ENCODE measurements around the gene CHTF18.
"Not testable (repeated sequence)": the region's sequence is repeated elsewhere in the genome, so short reads cannot be mapped to it uniquely, and the experiment has no call there.

Gene CHTF18

GRCh38 chr16:832652-833336, 44.4 kb downstream of the CHTF18 start:
- no peak for DNase-seq

- DNase-seq = no peak
These were observed 45.0 kb downstream of the CHTF18 start for GRCh38 chr16:833411-833810.

DNA sequence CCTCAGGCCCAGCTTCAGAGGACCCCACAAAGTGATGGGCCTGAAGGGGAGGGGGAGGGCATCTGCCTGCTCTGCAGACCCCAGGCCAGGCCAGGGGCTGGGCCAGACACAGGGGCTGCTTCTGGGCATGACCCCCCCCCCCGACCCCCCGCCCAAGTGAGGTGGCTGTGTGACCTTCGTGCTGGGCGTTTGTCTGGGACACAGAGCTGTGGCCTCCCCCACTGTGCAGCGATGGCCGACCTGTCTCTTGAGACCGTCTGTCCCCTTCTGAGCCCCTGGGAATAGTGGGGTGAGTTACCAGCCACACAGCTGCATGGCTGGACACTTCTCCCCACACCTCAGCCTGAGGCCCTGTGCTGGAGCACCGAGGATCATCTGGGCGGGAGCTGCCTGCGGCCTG, 47.0 kb downstream of the CHTF18 start:
- no peak for DNase-seq

- no peak for DNase-seq
These were observed 47.8 kb downstream of the CHTF18 start for GRCh38 chr16:836221-836620.

- DNase-seq = not testable (repeated sequence)
These were observed 48.4 kb downstream of the CHTF18 start for GRCh38 chr16:836822-837221.

- no peak for DNase-seq
These were observed 50.3 kb downstream of the CHTF18 start for GRCh38 chr16:838741-839140.

- DNase-seq = no peak
These were observed 51.4 kb downstream of the CHTF18 start for GRCh38 chr16:839643-840408.

- DNase-seq = no peak
These were observed 52.4 kb downstream of the CHTF18 start for GRCh38 chr16:840561-841454.

DNA sequence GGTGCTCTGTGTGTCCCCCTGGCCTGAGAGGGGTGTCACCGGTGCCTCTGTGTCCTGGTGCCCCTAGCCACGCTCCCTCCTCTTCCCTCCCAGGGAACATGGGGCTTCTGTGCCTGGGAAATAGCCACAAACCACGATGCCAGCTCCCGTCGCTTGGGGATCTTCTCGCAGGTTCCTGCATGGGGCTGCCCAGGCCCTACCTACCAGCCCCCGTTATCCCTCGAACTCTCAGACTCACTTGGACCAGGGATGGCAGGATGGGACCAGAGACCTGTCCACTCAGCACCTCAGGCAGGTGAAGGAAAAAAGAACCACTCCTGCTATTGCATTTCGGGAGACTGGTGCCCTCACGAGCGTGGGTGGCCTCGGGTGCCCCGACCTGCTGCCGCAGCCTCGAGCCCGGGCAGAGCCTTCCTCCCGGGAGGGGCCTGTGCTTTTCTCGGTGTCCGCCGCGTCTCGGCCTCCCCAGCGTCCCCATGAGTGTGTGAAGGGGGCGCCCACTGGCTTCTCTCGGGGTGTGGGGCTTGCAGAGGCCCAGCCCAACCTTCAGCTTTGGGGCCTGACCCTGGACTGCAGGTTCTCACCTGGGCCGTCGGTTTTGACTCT, 53.1 kb downstream of the CHTF18 start:
- DNase-seq = no peak

DNA sequence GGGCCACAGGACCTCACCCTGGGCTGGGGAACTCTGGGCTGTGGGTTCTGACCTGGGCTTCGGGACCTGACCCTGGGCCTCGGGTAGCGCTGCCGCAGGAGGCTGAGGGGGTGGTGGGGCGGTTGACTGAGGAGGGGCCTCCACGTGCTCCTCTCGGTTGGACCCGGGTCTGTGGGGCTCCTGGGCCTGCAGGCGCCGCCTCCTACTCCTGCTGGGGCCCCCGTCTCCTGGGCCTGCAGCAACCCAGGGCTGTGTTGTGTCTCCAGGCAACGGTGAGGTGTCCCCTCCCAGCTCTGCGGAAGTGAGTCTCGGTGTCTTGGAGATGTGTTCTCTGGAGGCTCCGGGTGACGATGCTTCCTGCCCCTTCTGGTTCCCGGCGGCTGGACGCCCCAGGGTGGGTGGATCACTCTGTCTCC, 53.6 kb downstream of the CHTF18 start:
- DNase-seq = no peak

DNA sequence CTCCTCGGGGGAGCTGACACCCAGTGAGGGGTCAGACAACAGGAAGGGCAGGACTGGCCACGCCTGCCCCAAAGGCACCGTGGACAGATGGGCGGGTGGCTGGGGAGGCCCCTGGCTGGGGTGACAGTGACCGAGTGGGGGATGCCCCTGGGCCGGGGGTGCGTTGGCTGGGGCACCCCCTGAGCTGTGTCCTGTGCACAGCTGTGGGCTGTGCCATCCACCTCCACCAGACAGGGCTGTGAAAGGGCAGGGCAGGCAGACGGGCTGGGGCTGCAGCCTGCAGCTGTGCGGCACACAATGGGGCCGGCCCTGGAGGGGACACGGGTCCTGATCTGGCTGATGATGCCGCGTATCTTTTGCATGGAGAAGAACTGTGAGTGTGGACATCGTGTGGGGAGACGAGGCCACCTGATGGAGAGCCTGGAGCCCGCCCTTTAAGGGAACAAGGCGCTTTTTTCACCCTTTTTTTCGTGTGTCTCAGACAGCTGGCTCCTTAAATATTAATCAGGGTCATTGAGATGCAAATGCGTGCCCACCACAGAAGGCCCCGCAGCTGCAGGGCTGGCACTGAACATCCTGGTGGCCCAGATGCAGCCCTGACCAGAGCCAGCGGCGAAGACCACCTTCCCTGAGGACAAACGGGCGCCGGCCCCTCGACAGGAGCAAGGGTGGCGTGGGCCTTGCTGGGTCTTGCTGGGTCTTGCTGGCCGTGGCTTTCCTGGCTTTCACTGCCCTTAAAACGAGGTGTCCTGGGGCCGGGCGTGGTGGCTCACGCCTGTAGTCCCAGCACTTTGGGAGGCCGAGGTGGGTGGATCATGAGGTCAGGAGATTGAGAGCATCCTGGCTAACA, 54.5 kb downstream of the CHTF18 start:
- no peak for DNase-seq

DNA sequence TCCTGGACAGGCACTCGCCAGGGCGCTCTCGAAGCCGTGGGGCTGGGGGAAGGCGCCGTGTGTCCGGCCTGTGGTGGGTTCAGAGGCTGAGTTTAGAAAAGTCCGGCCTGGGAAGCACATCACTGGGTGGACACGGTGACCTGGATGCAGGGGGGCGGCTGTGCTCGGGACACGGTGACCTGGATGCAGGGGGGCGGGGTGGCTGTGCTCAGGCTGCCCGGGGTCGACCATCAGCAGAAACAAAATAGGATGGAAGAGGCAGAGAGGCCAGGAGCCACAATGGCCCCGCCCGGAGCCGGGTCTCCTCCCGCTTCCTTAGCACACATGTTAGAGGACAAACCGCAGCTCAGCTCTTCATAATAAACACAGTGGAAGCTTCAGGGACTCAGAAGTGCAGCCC, 55.4 kb downstream of the CHTF18 start:
- DNase-seq = no peak

DNA sequence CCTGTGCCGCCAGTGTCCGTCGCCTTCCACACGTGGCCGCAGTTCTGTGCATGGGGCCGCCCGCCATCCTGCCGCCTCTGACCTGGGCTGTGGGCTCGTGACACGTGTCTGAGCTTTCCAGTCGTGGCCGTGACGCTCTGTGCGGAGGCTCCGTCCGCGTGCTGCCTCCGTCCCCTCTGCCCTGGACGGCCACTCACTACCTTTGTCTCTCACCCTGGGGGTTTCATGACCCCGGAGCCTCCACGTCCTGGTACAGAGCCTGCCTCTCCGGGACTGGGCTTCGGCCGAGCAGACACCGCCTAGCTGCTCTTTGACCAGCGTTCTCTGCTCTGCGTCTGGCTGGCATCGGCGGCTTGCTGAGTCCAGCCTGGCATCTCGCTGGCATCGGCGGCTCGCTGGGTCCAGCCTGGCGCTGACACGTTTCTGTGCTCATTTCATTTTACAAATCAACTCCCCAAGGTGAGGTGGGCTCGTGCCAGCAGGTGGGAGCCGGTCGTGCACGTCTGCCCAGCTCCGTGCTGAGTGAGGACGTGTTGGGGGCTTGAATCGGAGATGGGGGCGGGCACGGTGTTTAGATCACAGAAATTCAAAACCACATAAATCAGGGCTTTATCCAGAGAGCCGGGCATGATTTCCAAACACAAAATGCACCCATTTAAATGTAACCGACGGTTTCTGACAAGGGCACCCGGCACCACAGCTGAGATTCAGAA, 56.4 kb downstream of the CHTF18 start:
- DNase-seq = no peak

DNA sequence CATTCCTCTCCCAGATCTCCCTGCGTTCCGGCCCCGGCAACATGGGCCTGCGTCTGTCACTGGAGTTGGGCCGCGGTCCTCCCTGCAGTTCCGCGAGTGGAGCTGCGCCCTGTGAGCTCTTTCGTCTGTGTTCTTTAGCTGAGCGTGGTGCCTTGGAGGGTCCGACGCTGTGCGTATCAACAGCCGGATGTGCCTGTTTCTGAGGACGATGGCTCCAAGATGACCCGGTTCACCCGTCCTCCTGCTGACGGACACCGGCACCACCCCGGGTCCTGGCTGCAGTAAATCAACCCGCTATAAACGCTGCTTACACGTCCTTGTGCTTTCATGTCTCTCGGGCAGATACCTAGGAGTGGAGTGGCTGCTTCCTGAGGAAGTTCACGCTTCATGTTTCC, 56.9 kb downstream of the CHTF18 start:
- no peak for DNase-seq

DNA sequence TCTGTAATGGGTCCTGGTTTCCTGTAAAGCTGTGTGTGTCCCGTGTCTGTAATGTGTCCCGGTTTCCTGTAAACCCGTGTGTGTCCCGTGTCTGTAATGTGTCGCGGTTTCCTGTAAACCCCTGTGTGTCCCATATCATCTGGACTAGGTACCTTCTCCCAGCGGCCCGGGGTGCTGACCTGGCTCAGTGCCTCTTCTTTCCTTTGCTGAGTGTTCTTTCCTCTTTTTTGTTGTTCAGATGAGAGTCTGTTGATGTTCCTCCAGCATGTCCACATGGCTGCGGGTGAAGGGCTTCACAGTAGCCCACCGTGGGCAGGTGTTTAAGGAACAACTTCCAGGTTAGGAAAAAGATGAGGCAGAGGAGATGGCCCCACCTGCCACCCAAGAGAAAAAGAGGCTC, 58.7 kb downstream of the CHTF18 start:
- DNase-seq = no peak

All from NCI-H187 (cell line).